GM23338 (cell line): Measurements from ENCODE around the gene MIDN. TPM values are rescaled to one million over a fixed set of nuclear protein-coding genes. Genes with fewer than 3 reads are reported as not detected.

Experiments
- ATAC-seq: fragments of 200-7000 bp; cut with Tn5 transposase; 3 replicates; pipeline ENCODE4 v1.9.1; 2020
- DNase-seq: peaks from one replicate; pipeline ENCODE4 v3.0.0-alpha.2; 2015; ENCODE audit warnings: low spot score
- H2AFZ ChIP-seq: fragments of 200-600 bp; sonication (generic); 2 replicates; pipeline ENCODE4 v1.8.0; 2016; ENCODE audit warnings: antibody characterized with exemption, mild to moderate bottlenecking, moderate library complexity
- H3F3A ChIP-seq: fragments of 200-600 bp; sonication (generic); replicated peaks from 2 replicates; pipeline ENCODE4 v1.8.0; 2017; ENCODE audit warnings: antibody characterized with exemption, mixed run types, low read depth
- H3K27ac ChIP-seq: fragments of 200-600 bp; sonication (generic); 2 replicates; pipeline ENCODE4 v1.6.1; 2016; ENCODE audit warnings: low read depth
- H3K27me3 ChIP-seq: fragments of 200-600 bp; sonication (generic); 2 replicates; pipeline ENCODE4 v1.8.0; 2016; ENCODE audit warnings: mild to moderate bottlenecking, mixed run types, moderate library complexity; ENCODE audit not compliant: insufficient read depth
- H3K36me3 ChIP-seq: fragments of 200-600 bp; sonication (generic); 2 replicates; pipeline ENCODE4 v1.8.0; 2016; ENCODE audit warnings: mild to moderate bottlenecking; ENCODE audit not compliant: insufficient read depth
- H3K4me1 ChIP-seq: fragments of 200-600 bp; sonication (generic); 2 replicates; pipeline ENCODE4 v1.8.0; 2016; ENCODE audit warnings: mild to moderate bottlenecking, moderate library complexity; ENCODE audit not compliant: insufficient read depth
- H3K4me2 ChIP-seq: fragments of 200-600 bp; sonication (generic); 2 replicates; pipeline ENCODE4 v1.7.1; 2017; ENCODE audit warnings: mixed run types
- H3K4me3 ChIP-seq: fragments of 200-600 bp; sonication (generic); 2 replicates; pipeline ENCODE4 v1.6.1; 2016; ENCODE audit warnings: mixed run types
- H3K79me2 ChIP-seq: fragments of 200-600 bp; sonication (generic); replicated peaks from 2 replicates; pipeline ENCODE4 v1.8.0; 2017; ENCODE audit warnings: mild to moderate bottlenecking; ENCODE audit not compliant: insufficient read depth
- H3K9me2 ChIP-seq: fragments of 200-600 bp; sonication (generic); 2 replicates; pipeline ENCODE4 v1.8.0; 2017; ENCODE audit not compliant: insufficient read depth
- H4K20me1 ChIP-seq: fragments of 200-600 bp; sonication (generic); replicated peaks from 2 replicates; pipeline ENCODE4 v1.8.0; 2017; ENCODE audit warnings: mild to moderate bottlenecking; ENCODE audit not compliant: insufficient read depth
- H3K27ac Mint-ChIP-seq: 2 replicates; pipeline ENCODE4 v1.8.0; 2020; ENCODE audit warnings: inconsistent platforms, mild to moderate bottlenecking, moderate library complexity, mixed read lengths
- H3K27me3 Mint-ChIP-seq: 3 replicates; pipeline ENCODE4 v1.8.0; 2022; ENCODE audit warnings: low read depth, mild to moderate bottlenecking, moderate library complexity, mixed read lengths, inconsistent platforms; ENCODE audit not compliant: insufficient read depth, poor library complexity
- H3K36me3 Mint-ChIP-seq: 3 replicates; pipeline ENCODE4 v1.8.0; 2021; ENCODE audit warnings: low read depth, mild to moderate bottlenecking, inconsistent platforms, moderate library complexity, mixed read lengths
- H3K4me1 Mint-ChIP-seq: 3 replicates; pipeline ENCODE4 v1.8.0; 2020; ENCODE audit warnings: mild to moderate bottlenecking, inconsistent platforms, mixed read lengths
- H3K4me3 Mint-ChIP-seq: 3 replicates; pipeline ENCODE4 v1.8.0; 2021; ENCODE audit warnings: moderate library complexity, mild to moderate bottlenecking, inconsistent platforms, mixed read lengths
- H3K9me3 Mint-ChIP-seq: 3 replicates; pipeline ENCODE4 v1.8.0; 2020; ENCODE audit warnings: moderate library complexity, mild to moderate bottlenecking, inconsistent platforms, mixed read lengths
- CTCF ChIP-seq, 2 experiments: fragments of 200-600 bp in 1 of 2; sonication (generic) in 1 of 2; conservative IDR thresholded peaks; 2 replicates each; pipeline versions ENCODE4 v1.5.1 to v1.6.1; 2016 to 2017; ENCODE audit warnings: antibody characterized with exemption in 2 of 2, low read depth in 2 of 2, mild to moderate bottlenecking in 2 of 2, moderate library complexity in 1 of 2
- EZH2phosphoT487 ChIP-seq: fragments of 200-600 bp; sonication (generic); IDR thresholded peaks from one replicate; pipeline ENCODE4 v1.8.1; 2018; ENCODE audit warnings: antibody characterized with exemption; ENCODE audit not compliant: unreplicated experiment
- POLR2AphosphoS5 ChIP-seq: IDR thresholded peaks from 2 replicates; pipeline ENCODE4 v1.6.1; 2016; ENCODE audit warnings: antibody characterized with exemption, low read depth
- polyA plus RNA-seq: library from polyadenylated mRNA; unstranded; fragments of >200 nt; fragmentation: Nextera tagmentation; extraction: Ambion mirVana; gene quantifications from 2 replicates; pipeline ENCODE4 v1.2.1, GENCODE V29; 2016
- total RNA-seq: library from RNA; depleted of rRNA; stranded (reverse); fragments of >200 nt; shearing (Covaris generic); gene quantifications from 2 replicates; pipeline ENCODE4 v1.2.3, GENCODE V29; 2014
- TF ChIP-seq, protein P1 (sequence below): IDR thresholded peaks from 2 replicates; pipeline ENCODE4 v1.6.1; 2016; ENCODE audit warnings: antibody characterized with exemption

The MIDN gene
- total and polyA plus RNA-seq, 2 experiments from 2014 or later = 28.6 to 113 TPM

GRCh38 chr19:1261798-1262622, 13.6 kb downstream of the MIDN start:
- ATAC-seq (peak; percentile 0; the same call in 2 of the 3 replicates), DNase-seq (no peak)
- H3K79me2 ChIP-seq = peaks cover 14% of the 10 kb centered on the region
- no peak overlapping the region for H2AFZ ChIP-seq
- H3K4me2 ChIP-seq = peak overlapping the region; percentile 100
- H3K4me3 ChIP-seq = peak overlapping the region; percentile 95
- H3K27me3 ChIP-seq = no peaks in the 10 kb centered on the region
- Mint-ChIP-seq H3K36me3 (peaks cover 29% of the 10 kb centered on the region), H3K27ac (peak overlapping the region; percentile 94), H3K9me3 (no peaks in the 10 kb centered on the region; the same call in 1 of the 3 replicates), H3K4me3 (peak overlapping the region; percentile 92), H3K4me1 (peaks cover 60% of the 10 kb centered on the region), H3K27me3 (peaks cover 38% of the 10 kb centered on the region)
- TF ChIP-seq EZH2phosphoT487 = no peak
- TF ChIP-seq, protein P1, sequence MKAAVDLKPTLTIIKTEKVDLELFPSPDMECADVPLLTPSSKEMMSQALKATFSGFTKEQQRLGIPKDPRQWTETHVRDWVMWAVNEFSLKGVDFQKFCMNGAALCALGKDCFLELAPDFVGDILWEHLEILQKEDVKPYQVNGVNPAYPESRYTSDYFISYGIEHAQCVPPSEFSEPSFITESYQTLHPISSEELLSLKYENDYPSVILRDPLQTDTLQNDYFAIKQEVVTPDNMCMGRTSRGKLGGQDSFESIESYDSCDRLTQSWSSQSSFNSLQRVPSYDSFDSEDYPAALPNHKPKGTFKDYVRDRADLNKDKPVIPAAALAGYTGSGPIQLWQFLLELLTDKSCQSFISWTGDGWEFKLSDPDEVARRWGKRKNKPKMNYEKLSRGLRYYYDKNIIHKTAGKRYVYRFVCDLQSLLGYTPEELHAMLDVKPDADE = no peak
- peak overlapping the region; percentile 92; the same call in 1 of the 2 replicates for H3K27ac ChIP-seq
- peaks cover 14% of the 10 kb centered on the region for H4K20me1 ChIP-seq
- peaks cover 60% of the 10 kb centered on the region for H3F3A ChIP-seq
- H3K36me3 ChIP-seq = no peaks in the 10 kb centered on the region
- H3K9me2 ChIP-seq = no peaks in the 10 kb centered on the region
- peaks cover 61% of the 10 kb centered on the region for H3K4me1 ChIP-seq

- Histone ChIP-seq H4K20me1 (peaks cover 8% of the 10 kb centered on the region), H3K4me1 (peaks cover 58% of the 10 kb centered on the region), H3K27me3 (peaks cover 6% of the 10 kb centered on the region; the same call in 1 of the 2 replicates), H3K4me3 (peak overlapping the region; percentile 95), H2AFZ (no peak overlapping the region), H3K9me2 (no peaks in the 10 kb centered on the region), H3K36me3 (no peaks in the 10 kb centered on the region), H3K27ac (0 out of 2 replicates have a peak overlapping the region, but pooled peaks have one; percentile 50), H3K4me2 (peak overlapping the region; percentile 100), H3F3A (peaks cover 55% of the 10 kb centered on the region), H3K79me2 (peaks cover 9% of the 10 kb centered on the region)
- TF ChIP-seq POLR2AphosphoS5 (peak; percentile 27; the same call in 1 of the 2 replicates), CTCF (conservative IDR thresholded peaks at IDR 0.05; ENCODE audit: low read depth in 2 of 2) (no peak)
- H3K9me3 Mint-ChIP-seq = peaks cover 2% of the 10 kb centered on the region; the same call in 2 of the 3 replicates
- peaks cover 24% of the 10 kb centered on the region for H3K36me3 Mint-ChIP-seq
- peaks cover 62% of the 10 kb centered on the region for H3K4me1 Mint-ChIP-seq
- peak overlapping the region; percentile 66 for H3K4me3 Mint-ChIP-seq
- peak overlapping the region; percentile 52; the same call in 1 of the 2 replicates for H3K27ac Mint-ChIP-seq
- DNase-seq (peak; percentile 64), ATAC-seq (peak; percentile 0; the same call in 2 of the 3 replicates)
- H3K27me3 Mint-ChIP-seq = peaks cover 43% of the 10 kb centered on the region
These were observed 14.3 kb downstream of the MIDN start for GRCh38 chr19:1262623-1263123.
